Measurements from ENCODE around the gene ATP2C2. TPM values are rescaled to one million over a fixed set of nuclear protein-coding genes. Genes with fewer than 3 reads are reported as not detected.
"Not testable (repeated sequence)": the region's sequence is repeated elsewhere in the genome, so short reads cannot be mapped to it uniquely, and the experiment has no call there.

The ATP2C2 gene
- polyA plus RNA-seq, 1 donor from 2014 or later, result not detected

- H3K27me3 Mint-ChIP-seq, result peaks cover 19% of the 10 kb centered on the region
- H3K4me1 Mint-ChIP-seq, result peaks cover 0 to 3% (median 0%) of the 10 kb centered on the region in 3 donors
- H3K4me3 Mint-ChIP-seq, result no peak overlapping the region
- H3K27ac Mint-ChIP-seq, result no peak overlapping the region
- no peaks in the 10 kb centered on the region for H3K36me3 Mint-ChIP-seq
- peaks cover 0 to 4% (median 2%) of the 10 kb centered on the region in 3 donors for H3K9me3 Mint-ChIP-seq
Observed at GRCh38 chr16:84410361-84411138, 42.2 kb downstream of the ATP2C2 start.

GRCh38 chr16:84411768-84412167 is 43.4 kb downstream of the ATP2C2 start:
- Mint-ChIP-seq H3K4me3 (no peak overlapping the region), H3K27ac (peak overlapping the region in 1 of 3 donors; percentile 14), H3K9me3 (peaks cover 0 to 4% (median 2%) of the 10 kb centered on the region in 3 donors), H3K27me3 (peaks cover 17% of the 10 kb centered on the region), H3K36me3 (no peaks in the 10 kb centered on the region), H3K4me1 (peaks cover 0 to 3% (median 0%) of the 10 kb centered on the region in 3 donors)

GRCh38 chr16:84412262-84412661 is 43.9 kb downstream of the ATP2C2 start:
- Mint-ChIP-seq H3K36me3 (no peaks in the 10 kb centered on the region), H3K27me3 (peaks cover 13% of the 10 kb centered on the region), H3K4me1 (peaks cover 0 to 3% (median 0%) of the 10 kb centered on the region in 3 donors), H3K27ac (no peak overlapping the region), H3K9me3 (peaks cover 0 to 4% (median 0%) of the 10 kb centered on the region in 3 donors), H3K4me3 (no peak overlapping the region)

GRCh38 chr16:84413244-84414004 is 45.1 kb downstream of the ATP2C2 start:
- H3K4me1 Mint-ChIP-seq, result peaks cover 0 to 3% (median 0%) of the 10 kb centered on the region in 3 donors
- peaks cover 13% of the 10 kb centered on the region for H3K27me3 Mint-ChIP-seq
- H3K36me3 Mint-ChIP-seq, result no peaks in the 10 kb centered on the region
- no peak overlapping the region for H3K4me3 Mint-ChIP-seq
- H3K27ac Mint-ChIP-seq, result no peak overlapping the region
- peaks cover 0 to 4% (median 0%) of the 10 kb centered on the region in 3 donors for H3K9me3 Mint-ChIP-seq

- Mint-ChIP-seq H3K27ac (no peak overlapping the region), H3K4me1 (peaks cover 0 to 3% (median 0%) of the 10 kb centered on the region in 3 donors), H3K4me3 (no peak overlapping the region), H3K9me3 (peaks cover 0 to 4% (median 0%) of the 10 kb centered on the region in 3 donors), H3K36me3 (peaks cover 1% of the 10 kb centered on the region), H3K27me3 (peaks cover 11% of the 10 kb centered on the region)
Observed at GRCh38 chr16:84414789-84415326, 46.5 kb downstream of the ATP2C2 start.

- no peak overlapping the region for H3K4me3 Mint-ChIP-seq
Observed at GRCh38 chr16:84416407-84417321, 48.3 kb downstream of the ATP2C2 start.

GRCh38 chr16:84418056-84418849 is 49.9 kb downstream of the ATP2C2 start:
- no peak overlapping the region for H3K27ac Mint-ChIP-seq
- H3K4me3 Mint-ChIP-seq, result no peak overlapping the region
- H3K27me3 Mint-ChIP-seq, result peaks cover 9% of the 10 kb centered on the region
- H3K4me1 Mint-ChIP-seq, result peaks cover 0 to 3% (median 0%) of the 10 kb centered on the region in 3 donors
- H3K36me3 Mint-ChIP-seq, result peaks cover 3% of the 10 kb centered on the region
- H3K9me3 Mint-ChIP-seq, result peaks cover 0 to 7% (median 2%) of the 10 kb centered on the region in 3 donors

More at GRCh38 chr16:84416407-84417321, 48.3 kb downstream of the ATP2C2 start:
- Mint-ChIP-seq H3K27me3 (peaks cover 9% of the 10 kb centered on the region), H3K9me3 (peaks cover 0 to 4% (median 0%) of the 10 kb centered on the region in 3 donors), H3K36me3 (peaks cover 1% of the 10 kb centered on the region), H3K4me1 (peaks cover 0 to 3% (median 1%) of the 10 kb centered on the region in 3 donors), H3K27ac (no peak overlapping the region)

- H3K27ac Mint-ChIP-seq, result peak overlapping the region in 1 of 3 donors; percentile 80
- peaks cover 6% of the 10 kb centered on the region for H3K27me3 Mint-ChIP-seq
- H3K9me3 Mint-ChIP-seq, result peaks cover 0 to 12% (median 2%) of the 10 kb centered on the region in 3 donors
- H3K36me3 Mint-ChIP-seq, result peaks cover 3% of the 10 kb centered on the region
- no peak overlapping the region for H3K4me3 Mint-ChIP-seq
- peaks cover 0 to 3% (median 0%) of the 10 kb centered on the region in 3 donors for H3K4me1 Mint-ChIP-seq
Observed at GRCh38 chr16:84419730-84420129, 51.4 kb downstream of the ATP2C2 start.

- not testable (repeated sequence) for H3K4me1 Mint-ChIP-seq, H3K27ac Mint-ChIP-seq
Observed at GRCh38 chr16:84420556-84420955, 52.2 kb downstream of the ATP2C2 start.

GRCh38 chr16:84421081-84421937 is 53.0 kb downstream of the ATP2C2 start:
- peaks cover 0 to 12% (median 2%) of the 10 kb centered on the region in 3 donors for H3K9me3 Mint-ChIP-seq

More at GRCh38 chr16:84420556-84420955, 52.2 kb downstream of the ATP2C2 start:
- not testable (repeated sequence) for H3K36me3 Mint-ChIP-seq, H3K4me3 Mint-ChIP-seq
- Mint-ChIP-seq H3K9me3 (peaks cover 0 to 12% (median 2%) of the 10 kb centered on the region in 3 donors), H3K27me3 (peaks cover 10% of the 10 kb centered on the region)

GRCh38 chr16:84421938-84422220 is 53.5 kb downstream of the ATP2C2 start:
- Mint-ChIP-seq H3K4me1 (peaks cover 0 to 3% (median 0%) of the 10 kb centered on the region in 3 donors), H3K27ac (no peak overlapping the region), H3K36me3 (peaks cover 3% of the 10 kb centered on the region), H3K9me3 (peaks cover 0 to 12% (median 2%) of the 10 kb centered on the region in 3 donors), H3K27me3 (peaks cover 12% of the 10 kb centered on the region), H3K4me3 (no peak overlapping the region)

More at GRCh38 chr16:84421081-84421937, 53.0 kb downstream of the ATP2C2 start:
- peaks cover 12% of the 10 kb centered on the region for H3K27me3 Mint-ChIP-seq
- no peak overlapping the region for H3K4me3 Mint-ChIP-seq
- H3K27ac Mint-ChIP-seq, result no peak overlapping the region
- peaks cover 3% of the 10 kb centered on the region for H3K36me3 Mint-ChIP-seq
- peaks cover 0 to 3% (median 0%) of the 10 kb centered on the region in 3 donors for H3K4me1 Mint-ChIP-seq

GRCh38 chr16:84423416-84423837 is 55.1 kb downstream of the ATP2C2 start:
- Mint-ChIP-seq H3K36me3 (peaks cover 3% of the 10 kb centered on the region), H3K4me1 (peaks cover 0 to 3% (median 0%) of the 10 kb centered on the region in 3 donors), H3K27me3 (peaks cover 14% of the 10 kb centered on the region), H3K9me3 (peaks cover 0 to 12% (median 2%) of the 10 kb centered on the region in 3 donors), H3K27ac (no peak overlapping the region), H3K4me3 (no peak overlapping the region)

GRCh38 chr16:84425696-84426095 is 57.4 kb downstream of the ATP2C2 start:
- Mint-ChIP-seq H3K36me3 (peaks cover 2% of the 10 kb centered on the region), H3K4me1 (no peaks in the 10 kb centered on the region), H3K27ac (no peak overlapping the region), H3K27me3 (peaks cover 19% of the 10 kb centered on the region), H3K4me3 (no peak overlapping the region), H3K9me3 (peaks cover 0 to 12% (median 2%) of the 10 kb centered on the region in 3 donors)
